Left renal pelvis (tissue), 4 donors: ENCODE data around the gene TXNRD2. TPM values are rescaled to one million over a fixed set of nuclear protein-coding genes. Genes with fewer than 3 reads are reported as not detected.
"Not testable (repeated sequence)": the region's sequence is repeated elsewhere in the genome, so short reads cannot be mapped to it uniquely, and the experiment has no call there.

ENCODE experiments used
- DNase-seq, 4 donors: peaks; one replicate each; pipeline ENCODE4 v3.0.0-alpha.2; 2013; ENCODE audit warnings: low read depth in 4 of 4, low spot score in 3 of 4
- polyA plus RNA-seq, 4 donors: library from polyadenylated mRNA; unstranded; fragments of 120-200 nt; gene quantifications; one replicate each; pipeline ENCODE4 v1.2.1, GENCODE V29; 2013; ENCODE audit not compliant: insufficient read length in 4 of 4

The TXNRD2 gene
- polyA plus RNA-seq, 4 donors: 13.1 to 33.7 (median 20.4) TPM

GRCh38 chr22:19955241-19956128, 13.9 kb upstream of the TXNRD2 start:
- no peak for DNase-seq

GRCh38 chr22:19951346-19951745, 9.7 kb upstream of the TXNRD2 start:
- no peak for DNase-seq

GRCh38 chr22:19948057-19948760, 6.6 kb upstream of the TXNRD2 start:
- no peak for DNase-seq

GRCh38 chr22:19943082-19944026, 1.7 kb upstream of the TXNRD2 start:
- DNase-seq: no peak

GRCh38 chr22:19942157-19943081, 801 bp upstream of the TXNRD2 start:
- no peak for DNase-seq

DNA sequence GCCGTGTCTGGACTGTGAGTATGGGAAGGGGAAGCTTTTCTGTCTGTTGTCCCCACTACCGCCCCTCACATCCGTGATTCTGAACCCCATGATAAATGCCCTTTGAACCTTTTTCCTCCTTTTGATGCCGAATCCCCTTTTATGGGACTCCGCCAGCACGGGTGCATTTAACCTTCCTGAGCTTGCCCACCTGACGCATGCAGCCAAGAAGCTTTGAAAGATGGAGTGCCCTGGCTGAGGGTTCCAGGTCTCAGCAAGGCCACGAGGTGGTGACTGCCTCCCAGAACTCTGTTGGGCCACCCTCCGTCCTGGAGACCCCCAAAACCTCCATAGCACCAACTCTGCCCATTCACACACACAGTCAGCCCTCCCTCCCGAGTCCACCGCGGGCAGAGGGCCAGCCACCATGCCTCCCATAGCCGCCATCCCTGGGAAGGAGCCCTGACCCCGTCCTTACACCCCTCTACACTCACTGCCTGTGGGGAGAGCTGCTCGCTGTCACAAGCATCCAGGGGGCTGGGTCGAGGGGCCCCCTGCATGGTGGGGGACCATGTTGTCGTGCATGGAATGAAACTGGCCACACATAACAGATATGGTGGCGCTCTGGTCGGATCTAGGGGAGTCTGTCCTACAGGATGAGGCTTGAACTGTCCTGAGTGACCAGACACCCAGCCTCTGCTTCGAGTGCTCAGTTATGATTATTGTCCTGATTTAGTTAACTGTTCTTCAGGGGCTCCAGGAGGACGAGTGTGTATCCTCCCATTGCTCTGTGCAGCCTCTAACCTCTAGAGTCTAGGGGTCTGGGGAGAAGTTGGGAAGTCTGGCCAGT, 868 bp downstream of the TXNRD2 start:
- no peak for DNase-seq

DNA sequence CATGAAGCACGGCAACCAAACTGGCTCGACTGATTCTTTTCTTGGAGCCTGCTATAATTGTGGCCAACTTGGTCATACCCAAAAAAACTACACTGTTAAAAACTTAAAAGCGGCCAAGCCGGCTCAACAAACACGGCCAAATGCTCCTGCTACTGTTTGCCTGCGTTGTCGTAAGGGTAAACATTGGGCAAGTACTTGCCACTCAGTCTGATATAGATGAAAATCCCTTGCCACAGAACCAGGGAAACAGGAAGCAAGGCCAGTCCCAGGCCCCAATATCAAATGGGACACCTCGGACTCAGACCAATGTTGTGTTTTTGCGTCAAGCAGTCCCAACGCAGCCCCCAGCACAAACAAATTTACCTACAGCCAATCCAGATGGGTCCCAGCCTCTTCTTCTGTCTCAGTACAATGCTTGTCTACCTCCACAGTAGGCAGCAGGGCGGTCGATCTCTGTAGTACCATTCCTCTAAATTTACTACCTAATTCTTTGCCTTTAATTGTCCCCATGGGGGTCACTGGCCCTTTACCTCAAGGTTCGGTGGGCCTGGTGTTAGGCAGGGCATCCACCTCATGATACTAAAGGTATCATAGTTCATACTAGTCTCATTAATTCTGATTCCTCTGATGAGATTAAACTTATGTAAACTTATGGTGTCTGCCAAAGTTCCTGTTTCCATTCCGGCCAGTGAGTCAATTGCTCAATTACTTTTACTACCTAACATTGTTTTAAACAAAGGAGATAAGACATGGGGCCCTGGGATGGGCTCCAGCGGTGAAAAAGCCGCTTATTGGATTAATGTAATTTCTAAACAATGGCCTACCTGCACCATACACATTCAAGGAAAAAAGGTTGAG, 3.8 kb downstream of the TXNRD2 start:
- no peak for DNase-seq

GRCh38 chr22:19936513-19936912, 5.1 kb downstream of the TXNRD2 start:
- no peak for DNase-seq

- DNase-seq: not testable (repeated sequence)
These were observed 6.4 kb downstream of the TXNRD2 start for GRCh38 chr22:19935123-19935718.

GRCh38 chr22:19933341-19934241, 8.0 kb downstream of the TXNRD2 start:
- DNase-seq: no peak

DNA sequence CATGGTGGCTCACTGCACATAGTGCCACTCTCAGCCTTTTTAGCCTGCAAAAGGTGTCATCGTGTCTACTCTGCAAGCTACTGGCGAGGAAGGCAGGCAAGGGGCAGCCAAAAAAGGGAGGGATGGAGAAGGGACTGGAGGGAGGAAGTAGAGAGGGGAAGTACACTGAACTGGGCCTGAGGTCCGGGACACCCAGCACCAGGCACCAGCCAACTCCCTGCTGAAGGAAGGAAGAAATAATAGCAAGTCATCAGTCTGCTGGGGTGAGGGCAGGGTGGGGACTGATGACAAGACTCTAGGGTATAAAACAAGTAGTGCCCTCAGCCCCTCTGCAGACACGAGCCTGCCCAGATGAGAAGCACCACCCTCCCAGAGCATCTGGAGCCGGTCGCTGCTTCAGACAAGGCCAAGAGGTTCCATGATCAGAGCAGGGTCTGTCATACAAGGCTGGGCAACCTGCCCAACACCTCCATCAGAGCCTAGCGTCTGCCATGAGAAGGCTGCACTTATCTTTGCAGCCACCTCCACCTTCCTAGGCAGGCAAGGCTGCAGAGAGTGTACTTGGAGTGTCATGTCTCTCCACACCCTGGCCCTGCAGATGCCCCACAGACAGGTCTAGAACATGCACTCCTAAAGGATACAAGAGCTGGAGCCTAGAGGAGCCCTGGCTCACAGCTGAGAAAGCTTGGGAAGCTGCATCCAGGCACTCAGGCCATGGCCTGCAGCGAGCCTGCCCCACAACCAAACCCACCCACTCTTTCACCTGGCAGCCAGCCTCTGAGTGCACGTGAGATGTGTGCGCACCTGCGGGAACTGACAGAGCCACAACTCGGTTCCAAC, 9.0 kb downstream of the TXNRD2 start:
- no peak for DNase-seq

DNA sequence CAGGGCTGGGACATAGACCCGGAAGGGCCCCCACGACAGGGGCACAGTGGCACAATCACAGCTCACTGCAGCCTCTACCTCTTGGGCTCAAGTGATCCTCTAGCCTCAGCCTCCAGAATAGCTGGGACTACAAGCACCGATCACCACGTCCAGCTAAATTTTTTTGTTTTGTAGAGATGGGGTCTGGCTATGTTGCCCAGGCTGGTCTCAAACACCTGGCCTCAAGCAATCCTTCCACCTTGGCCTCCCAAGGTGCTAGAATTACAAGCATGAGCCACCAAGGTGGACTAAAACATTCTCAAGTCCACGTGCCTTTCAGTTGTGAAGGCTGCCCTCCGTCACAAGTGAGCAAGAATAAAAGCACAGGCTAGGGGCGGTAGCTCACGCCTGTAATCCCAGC, 10.1 kb downstream of the TXNRD2 start:
- no peak for DNase-seq

DNA sequence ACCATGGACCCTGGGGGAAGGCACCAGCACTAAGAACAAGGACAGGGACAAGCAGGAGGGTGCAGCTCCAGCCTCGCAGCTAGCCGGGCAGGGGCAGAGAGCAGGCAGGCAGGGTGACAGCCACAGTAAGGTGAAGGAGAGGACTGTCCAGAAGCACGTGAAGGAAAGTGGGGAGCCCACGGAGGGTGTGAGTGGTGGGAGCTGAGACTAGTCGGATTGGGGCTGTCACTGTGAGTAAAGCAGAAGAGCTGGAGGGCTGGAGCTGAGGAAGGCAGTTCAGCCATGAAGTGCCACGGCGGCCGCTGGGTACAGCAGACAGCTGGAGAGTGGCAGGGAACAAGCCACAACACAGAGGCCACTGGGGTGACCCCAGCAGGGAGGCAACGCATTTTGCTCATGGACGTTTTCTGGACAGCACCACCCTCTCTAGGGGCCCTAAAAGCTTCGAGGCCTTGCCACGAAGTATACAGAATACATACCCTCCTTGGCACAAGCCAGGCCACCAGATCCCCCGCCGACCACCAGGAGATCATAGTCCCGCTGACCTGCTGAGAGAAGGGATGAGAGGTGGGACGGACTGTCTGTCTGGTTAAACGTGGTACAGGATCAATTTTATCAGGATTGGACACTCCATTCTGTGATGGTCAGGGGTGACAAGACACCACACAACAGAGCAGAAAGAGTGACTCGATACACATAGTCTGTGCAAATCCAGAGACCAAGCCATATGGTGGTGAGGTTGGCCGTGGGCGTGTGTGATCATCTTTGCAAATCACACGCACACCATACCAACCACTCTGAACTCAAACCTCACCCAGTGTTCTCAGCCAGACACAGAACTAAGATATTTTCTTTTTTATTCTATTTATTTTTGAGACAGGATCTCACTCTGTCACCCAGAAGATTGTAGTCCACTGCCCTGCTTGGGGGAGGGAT, 10.8 kb downstream of the TXNRD2 start:
- DNase-seq: no peak
